Activated naive CD4-positive, alpha-beta T cell treated with anti-CD3 and anti-CD28 coated beads, Interleukin-2, amount 50 U/mL, for 24 hours (primary cell): Measurements from ENCODE around the gene TECPR2.

ENCODE experiments used
- H3K27ac Mint-ChIP-seq: one replicate; pipeline ENCODE4 v1.8.0; 2021; ENCODE audit warnings: mild to moderate bottlenecking, mixed read lengths
- H3K27me3 Mint-ChIP-seq: one replicate; pipeline ENCODE4 v1.8.0; 2021; ENCODE audit warnings: mixed read lengths
- H3K36me3 Mint-ChIP-seq: one replicate; pipeline ENCODE4 v1.8.0; 2021; ENCODE audit warnings: mixed read lengths
- H3K4me1 Mint-ChIP-seq: one replicate; pipeline ENCODE4 v1.8.0; 2021; ENCODE audit warnings: mixed read lengths
- H3K4me3 Mint-ChIP-seq: one replicate; pipeline ENCODE4 v1.8.0; 2021; ENCODE audit warnings: mild to moderate bottlenecking, mixed read lengths
- H3K9me3 Mint-ChIP-seq: one replicate; pipeline ENCODE4 v1.8.0; 2021; ENCODE audit warnings: mixed read lengths

Gene TECPR2

GRCh38 chr14:102452302-102452701, 89.6 kb downstream of the TECPR2 start:
- Mint-ChIP-seq H3K27ac (no peak overlapping the region), H3K36me3 (peaks cover 9% of the 10 kb centered on the region), H3K4me3 (no peak overlapping the region), H3K27me3 (no peaks in the 10 kb centered on the region), H3K9me3 (no peaks in the 10 kb centered on the region), H3K4me1 (no peaks in the 10 kb centered on the region)

DNA sequence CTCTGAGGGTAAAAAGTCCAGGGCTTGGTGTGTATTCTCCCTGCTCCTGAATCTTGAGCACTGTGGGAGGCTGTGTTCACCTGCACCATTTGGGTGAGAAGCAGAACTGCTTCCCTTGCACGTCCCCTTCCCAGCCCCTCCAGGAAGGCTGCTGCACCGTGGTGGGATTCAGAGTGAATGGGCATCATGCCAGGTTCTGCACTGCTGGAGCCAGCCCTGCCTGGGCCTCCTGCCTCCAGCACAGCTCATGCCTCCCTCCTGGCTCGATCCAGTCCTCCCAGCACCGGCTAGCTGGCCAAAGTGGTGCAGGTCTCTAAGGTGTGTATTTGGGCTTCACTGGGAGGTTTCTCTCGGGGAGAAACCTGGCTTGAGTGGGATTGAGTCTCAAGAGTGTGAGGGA, 92.0 kb downstream of the TECPR2 start:
- no peak overlapping the region for H3K27ac Mint-ChIP-seq
- H3K9me3 Mint-ChIP-seq = no peaks in the 10 kb centered on the region
- no peaks in the 10 kb centered on the region for H3K27me3 Mint-ChIP-seq
- peaks cover 7% of the 10 kb centered on the region for H3K36me3 Mint-ChIP-seq
- H3K4me3 Mint-ChIP-seq = no peak overlapping the region
- H3K4me1 Mint-ChIP-seq = no peaks in the 10 kb centered on the region

GRCh38 chr14:102457509-102457908, 94.8 kb downstream of the TECPR2 start:
- Mint-ChIP-seq H3K4me3 (no peak overlapping the region), H3K36me3 (peaks cover 2% of the 10 kb centered on the region), H3K4me1 (peaks cover 5% of the 10 kb centered on the region), H3K27me3 (no peaks in the 10 kb centered on the region), H3K27ac (no peak overlapping the region), H3K9me3 (no peaks in the 10 kb centered on the region)

GRCh38 chr14:102461490-102462338, 99.0 kb downstream of the TECPR2 start:
- Mint-ChIP-seq H3K27ac (no peak overlapping the region), H3K9me3 (no peaks in the 10 kb centered on the region), H3K36me3 (peaks cover 7% of the 10 kb centered on the region), H3K4me1 (peaks cover 5% of the 10 kb centered on the region), H3K27me3 (no peaks in the 10 kb centered on the region), H3K4me3 (no peak overlapping the region)

DNA sequence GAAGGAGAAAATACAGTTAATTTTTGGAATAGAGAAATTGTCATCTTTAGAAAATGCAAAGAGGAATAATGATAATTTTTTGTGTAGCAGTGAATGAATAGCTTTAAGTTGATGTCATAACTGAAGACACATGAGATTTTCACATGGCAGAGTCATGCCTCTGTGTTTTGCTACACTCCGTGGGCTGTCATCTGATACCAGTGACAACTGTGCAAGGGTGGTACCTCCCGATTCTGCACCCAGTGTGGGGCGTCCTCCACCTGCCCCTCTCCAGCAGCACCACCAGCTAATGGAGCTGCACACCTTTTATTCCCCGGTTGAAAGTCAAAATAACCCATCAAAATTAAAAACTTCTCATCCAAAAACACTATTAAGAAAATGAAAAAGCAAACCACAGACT, 99.7 kb downstream of the TECPR2 start:
- Mint-ChIP-seq H3K4me1 (peaks cover 5% of the 10 kb centered on the region), H3K4me3 (no peak overlapping the region), H3K36me3 (peaks cover 10% of the 10 kb centered on the region), H3K9me3 (no peaks in the 10 kb centered on the region), H3K27me3 (no peaks in the 10 kb centered on the region), H3K27ac (no peak overlapping the region)

GRCh38 chr14:102464006-102464405, 101.3 kb downstream of the TECPR2 start:
- Mint-ChIP-seq H3K27me3 (no peaks in the 10 kb centered on the region), H3K9me3 (no peaks in the 10 kb centered on the region), H3K36me3 (peaks cover 13% of the 10 kb centered on the region), H3K27ac (no peak overlapping the region), H3K4me3 (no peak overlapping the region), H3K4me1 (peaks cover 5% of the 10 kb centered on the region)

- Mint-ChIP-seq H3K9me3 (no peaks in the 10 kb centered on the region), H3K36me3 (peaks cover 21% of the 10 kb centered on the region), H3K4me1 (peaks cover 5% of the 10 kb centered on the region), H3K27ac (no peak overlapping the region), H3K27me3 (no peaks in the 10 kb centered on the region), H3K4me3 (no peak overlapping the region)
Measured at GRCh38 chr14:102464846-102465341, 102.2 kb downstream of the TECPR2 start.

DNA sequence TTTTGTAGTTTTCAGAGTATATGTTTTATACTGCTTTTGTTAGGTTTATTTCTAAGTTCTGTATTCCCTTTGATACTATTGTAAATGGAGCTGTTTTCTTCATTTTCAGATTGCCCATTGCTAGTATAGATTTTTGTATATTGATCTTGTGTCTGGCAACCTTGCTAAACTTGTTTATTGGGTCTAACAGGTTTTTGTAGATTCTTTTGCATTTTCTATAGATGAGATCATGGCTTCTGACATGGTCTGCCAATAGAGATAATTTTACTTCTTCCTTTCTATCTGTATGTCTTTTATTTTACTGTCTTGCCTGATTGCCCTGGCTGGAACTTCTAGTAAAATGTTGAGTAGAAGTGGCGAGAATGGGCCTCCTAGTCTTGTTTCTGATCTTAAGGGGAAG, 106.5 kb downstream of the TECPR2 start:
- Mint-ChIP-seq H3K27ac (no peak overlapping the region), H3K4me3 (no peak overlapping the region)

GRCh38 chr14:102471921-102472790, 109.4 kb downstream of the TECPR2 start:
- Mint-ChIP-seq H3K27me3 (no peaks in the 10 kb centered on the region), H3K9me3 (no peaks in the 10 kb centered on the region), H3K4me1 (peaks cover 11% of the 10 kb centered on the region), H3K4me3 (no peak overlapping the region), H3K36me3 (peaks cover 21% of the 10 kb centered on the region), H3K27ac (no peak overlapping the region)

More for the DNA sequence above, 106.5 kb downstream of the TECPR2 start:
- Mint-ChIP-seq H3K4me1 (peaks cover 11% of the 10 kb centered on the region), H3K9me3 (no peaks in the 10 kb centered on the region), H3K36me3 (peaks cover 26% of the 10 kb centered on the region), H3K27me3 (no peaks in the 10 kb centered on the region)

DNA sequence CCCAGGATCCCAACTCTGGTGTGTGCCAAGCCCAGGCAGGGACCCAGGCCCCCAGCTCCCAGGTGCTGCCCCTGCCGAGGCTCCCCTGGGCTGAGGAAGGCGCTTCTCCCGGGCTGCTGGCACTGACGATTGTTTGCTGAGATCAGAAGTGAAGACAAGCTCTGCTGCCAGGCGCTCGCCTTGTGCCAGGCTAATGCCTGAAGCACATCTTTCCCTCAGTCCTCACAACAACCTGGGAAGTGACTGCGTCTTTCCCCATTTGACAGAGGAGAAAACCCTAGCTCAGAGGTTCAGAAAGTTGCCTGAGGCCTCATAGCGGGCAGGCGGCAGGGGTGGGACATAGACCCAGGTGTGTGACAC, 110.0 kb downstream of the TECPR2 start:
- Mint-ChIP-seq H3K4me1 (peaks cover 11% of the 10 kb centered on the region), H3K36me3 (peaks cover 19% of the 10 kb centered on the region), H3K27me3 (no peaks in the 10 kb centered on the region), H3K4me3 (no peak overlapping the region), H3K9me3 (no peaks in the 10 kb centered on the region), H3K27ac (no peak overlapping the region)

DNA sequence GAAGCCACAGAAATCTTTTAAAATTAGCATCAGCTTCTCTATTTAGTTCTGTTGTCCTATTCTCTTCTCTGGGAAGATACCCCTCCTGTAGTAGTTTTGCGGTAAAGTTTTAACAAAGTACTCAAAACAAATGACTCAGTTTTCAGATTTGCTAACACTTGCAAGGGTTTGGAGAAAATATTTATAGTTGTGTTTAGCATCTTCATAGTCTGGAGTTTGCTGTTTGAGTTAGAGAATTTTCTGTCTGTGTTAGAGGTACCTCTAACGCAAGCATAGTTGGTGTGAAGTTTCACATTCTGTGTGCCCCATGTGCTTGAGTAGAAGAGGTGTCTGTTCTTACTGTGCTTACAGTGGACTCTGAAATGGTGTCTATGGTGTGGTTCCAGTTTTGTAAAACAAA, 110.8 kb downstream of the TECPR2 start:
- peaks cover 19% of the 10 kb centered on the region for H3K36me3 Mint-ChIP-seq
- H3K4me1 Mint-ChIP-seq = peaks cover 11% of the 10 kb centered on the region
- no peak overlapping the region for H3K4me3 Mint-ChIP-seq
- no peaks in the 10 kb centered on the region for H3K27me3 Mint-ChIP-seq
- H3K9me3 Mint-ChIP-seq = no peaks in the 10 kb centered on the region
- H3K27ac Mint-ChIP-seq = no peak overlapping the region

- H3K27me3 Mint-ChIP-seq = no peaks in the 10 kb centered on the region
- no peak overlapping the region for H3K4me3 Mint-ChIP-seq
- H3K27ac Mint-ChIP-seq = no peak overlapping the region
- H3K9me3 Mint-ChIP-seq = no peaks in the 10 kb centered on the region
- H3K4me1 Mint-ChIP-seq = peaks cover 11% of the 10 kb centered on the region
- peaks cover 9% of the 10 kb centered on the region for H3K36me3 Mint-ChIP-seq
Measured at GRCh38 chr14:102474934-102475333, 112.2 kb downstream of the TECPR2 start.

GRCh38 chr14:102479107-102479506, 116.4 kb downstream of the TECPR2 start:
- no peak overlapping the region for H3K4me3 Mint-ChIP-seq
- no peaks in the 10 kb centered on the region for H3K9me3 Mint-ChIP-seq
- H3K36me3 Mint-ChIP-seq = peaks cover 11% of the 10 kb centered on the region
- H3K27ac Mint-ChIP-seq = no peak overlapping the region
- no peaks in the 10 kb centered on the region for H3K27me3 Mint-ChIP-seq
- H3K4me1 Mint-ChIP-seq = no peaks in the 10 kb centered on the region

- H3K27ac Mint-ChIP-seq = no peak overlapping the region
- H3K4me3 Mint-ChIP-seq = no peak overlapping the region
- H3K27me3 Mint-ChIP-seq = no peaks in the 10 kb centered on the region
- peaks cover 11% of the 10 kb centered on the region for H3K36me3 Mint-ChIP-seq
- no peaks in the 10 kb centered on the region for H3K9me3 Mint-ChIP-seq
- H3K4me1 Mint-ChIP-seq = no peaks in the 10 kb centered on the region
Measured at GRCh38 chr14:102479777-102480176, 117.0 kb downstream of the TECPR2 start.

DNA sequence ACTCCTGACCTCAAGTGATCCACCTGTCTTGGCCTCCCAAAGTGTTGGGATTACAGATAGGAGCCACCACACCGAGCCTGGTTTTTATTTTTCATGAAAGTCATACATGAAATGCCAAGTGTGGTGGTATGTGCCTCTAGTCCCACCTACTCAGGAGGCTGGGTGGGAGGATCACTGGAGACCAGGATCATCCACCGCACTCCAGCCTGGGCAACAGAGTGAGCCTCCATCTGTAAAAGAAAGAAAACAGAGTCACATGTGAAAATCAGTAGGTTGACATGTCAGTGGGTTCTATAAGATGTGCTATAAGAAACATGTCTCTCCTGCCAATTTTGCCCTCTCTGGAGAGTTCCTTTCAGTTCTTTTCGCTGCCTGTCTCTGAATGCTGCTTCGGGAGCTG, 118.6 kb downstream of the TECPR2 start:
- Mint-ChIP-seq H3K4me1 (no peaks in the 10 kb centered on the region), H3K36me3 (peaks cover 11% of the 10 kb centered on the region), H3K27ac (no peak overlapping the region), H3K27me3 (no peaks in the 10 kb centered on the region), H3K9me3 (no peaks in the 10 kb centered on the region), H3K4me3 (no peak overlapping the region)

DNA sequence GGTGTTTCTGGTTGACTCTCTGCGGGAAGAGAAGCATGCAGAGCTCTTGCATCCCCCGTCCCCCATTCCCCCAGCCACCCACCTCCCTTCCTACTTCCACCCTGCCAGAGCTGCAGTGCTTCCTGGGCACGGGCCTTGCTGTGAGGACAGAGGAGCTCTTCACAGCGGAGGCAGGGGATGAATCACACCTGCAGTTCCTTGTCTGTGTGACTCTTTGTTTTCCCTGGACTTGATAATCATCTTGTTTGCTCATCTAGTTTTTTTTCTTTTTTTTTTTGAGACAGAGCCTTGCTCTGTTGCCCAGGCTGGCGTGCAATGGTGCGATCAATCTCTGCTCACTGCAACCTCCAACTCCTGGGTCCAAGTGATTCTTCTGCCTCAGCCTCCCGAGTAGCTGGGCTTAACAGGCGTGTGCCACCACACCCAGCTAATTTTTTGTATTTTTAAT, 119.1 kb downstream of the TECPR2 start:
- Mint-ChIP-seq H3K27ac (no peak overlapping the region), H3K9me3 (no peaks in the 10 kb centered on the region), H3K36me3 (peaks cover 13% of the 10 kb centered on the region), H3K4me1 (no peaks in the 10 kb centered on the region), H3K4me3 (no peak overlapping the region), H3K27me3 (no peaks in the 10 kb centered on the region)
